Sciatic nerve (tissue), 2 donors: ENCODE data around the gene STRADA. TPM values are rescaled to one million over a fixed set of nuclear protein-coding genes. Genes with fewer than 3 reads are reported as not detected.

Source experiments
- ATAC-seq: fragments of 200-7000 bp; cut with Tn5 transposase; one replicate; pipeline ENCODE4 v1.9.1; 2020; ENCODE audit warnings: mild to moderate bottlenecking, moderate library complexity
- DNase-seq: peaks from one replicate; pipeline ENCODE4 v3.0.0-alpha.2; 2020; ENCODE audit warnings: low spot score
- intact Hi-C: fragments of 100-400 bp; cut with DNase I; formaldehyde crosslinking; loops from one replicate; pipeline ENCODE4 v1.14.2; 2022
- total RNA-seq: library from RNA; stranded (reverse); fragmentation: NEBNext Ultra II Directional; extraction: Animal tissue kit (Norgen Biotek cat#: 25700); gene quantifications from one replicate; pipeline ENCODE4 v1.2.1, GENCODE V29; 2021
- donor health status: DM: no; HTN: no; CAD: no.
- donor health status: DM: no; HTN: no; CAD: no.

The STRADA gene, protein sequence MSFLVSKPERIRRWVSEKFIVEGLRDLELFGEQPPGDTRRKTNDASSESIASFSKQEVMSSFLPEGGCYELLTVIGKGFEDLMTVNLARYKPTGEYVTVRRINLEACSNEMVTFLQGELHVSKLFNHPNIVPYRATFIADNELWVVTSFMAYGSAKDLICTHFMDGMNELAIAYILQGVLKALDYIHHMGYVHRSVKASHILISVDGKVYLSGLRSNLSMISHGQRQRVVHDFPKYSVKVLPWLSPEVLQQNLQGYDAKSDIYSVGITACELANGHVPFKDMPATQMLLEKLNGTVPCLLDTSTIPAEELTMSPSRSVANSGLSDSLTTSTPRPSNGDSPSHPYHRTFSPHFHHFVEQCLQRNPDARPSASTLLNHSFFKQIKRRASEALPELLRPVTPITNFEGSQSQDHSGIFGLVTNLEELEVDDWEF
- 54.3 TPM for total RNA-seq

DNA sequence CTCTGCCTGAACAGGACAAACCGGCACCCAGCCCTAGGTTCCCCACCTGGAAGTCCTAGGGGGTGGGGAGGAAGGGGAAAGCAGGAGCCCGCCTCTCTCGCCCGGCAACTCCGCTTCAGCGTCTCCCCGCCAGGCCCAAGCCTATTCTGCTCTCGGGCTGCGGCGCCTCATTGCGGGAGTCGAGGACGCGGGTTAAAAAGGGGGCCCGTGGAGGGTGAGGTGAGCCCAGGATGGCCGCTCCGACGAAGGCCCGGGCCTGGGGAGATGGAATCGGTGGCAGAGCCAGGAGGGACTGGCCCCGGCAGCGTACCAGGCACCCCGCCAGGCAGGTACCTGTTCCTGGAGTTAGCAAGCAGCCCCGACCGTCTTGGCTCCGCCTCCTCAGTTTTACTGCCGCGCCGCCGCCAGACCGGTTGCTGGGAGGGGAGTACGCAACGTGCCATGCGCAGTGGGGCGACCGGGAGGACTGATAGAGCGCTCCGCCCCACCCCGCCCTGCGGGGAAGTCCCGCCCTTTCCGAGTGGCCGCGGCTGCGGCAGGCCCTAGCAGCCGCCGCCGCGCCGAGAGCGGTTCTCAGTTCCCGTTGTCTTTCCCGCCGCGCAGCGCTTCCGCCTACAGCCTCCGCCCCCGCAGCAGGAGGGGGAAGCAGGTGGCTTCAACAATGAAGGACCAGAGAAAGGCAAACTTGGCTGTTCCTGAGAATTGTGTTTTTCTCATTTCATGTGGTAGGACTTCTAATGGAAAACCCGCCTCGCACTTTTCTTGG is at the start of gene STRADA:
Gene STRADA (minus strand): TSS at position 392 of the 766 bp plus-strand sequence. CDS start 13,430 bp downstream, outside the sequence.
- intact Hi-C loops, result no loop called here
- ATAC-seq (peak; percentile 100), DNase-seq (peak; percentile 99)

GRCh38 chr17:63790057-63790456 is 48.5 kb upstream of the STRADA start:
- DNase-seq, result no peak
- ATAC-seq, result no peak
- intact Hi-C loops, result no loop called here

DNA sequence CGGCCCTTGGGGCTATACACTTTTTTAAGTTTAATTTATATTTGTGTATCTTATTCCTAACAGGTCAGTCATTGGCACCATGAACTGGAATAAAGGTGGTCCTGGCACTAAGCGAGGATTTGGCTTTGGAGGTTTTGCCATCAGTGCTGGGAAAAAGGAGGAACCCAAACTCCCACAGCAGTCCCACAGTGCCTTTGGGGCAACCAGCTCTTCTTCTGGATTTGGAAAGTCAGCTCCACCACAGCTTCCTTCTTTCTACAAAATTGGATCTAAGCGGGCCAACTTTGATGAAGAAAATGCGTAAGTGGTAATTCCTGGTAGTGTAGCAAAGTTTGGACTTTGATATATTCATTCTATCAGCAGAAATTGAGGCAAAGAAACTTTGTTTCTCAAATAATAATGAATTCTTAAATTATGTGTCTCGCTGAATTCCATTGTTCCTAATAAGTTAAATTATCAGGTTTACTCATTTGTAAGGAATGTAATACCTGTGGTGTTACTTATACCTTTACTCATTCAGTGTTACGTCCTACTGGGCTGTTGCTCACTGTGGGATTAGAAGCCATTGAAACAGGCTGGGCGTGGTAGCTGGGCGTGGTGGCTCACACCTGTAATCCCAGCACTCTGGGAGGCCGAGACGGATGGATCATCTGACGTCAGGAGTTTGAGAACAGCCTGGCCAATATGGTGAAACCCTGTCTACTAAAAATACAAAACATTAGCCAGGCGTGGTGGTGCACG is 45.5 kb upstream of the STRADA start:
- DNase-seq (no peak), ATAC-seq (no peak)
- intact Hi-C loops, result no loop called here

GRCh38 chr17:63786117-63786516 is 44.5 kb upstream of the STRADA start:
- no peak for DNase-seq
- ATAC-seq, result no peak
- intact Hi-C loops, result no loop called here

GRCh38 chr17:63785556-63785955 is 44.0 kb upstream of the STRADA start:
- ATAC-seq, result no peak
- intact Hi-C loops, result no loop called here

GRCh38 chr17:63783522-63783921 is 41.9 kb upstream of the STRADA start:
- DNase-seq, result no peak
- intact Hi-C loops, result no loop called here
- ATAC-seq, result no peak

More at GRCh38 chr17:63785556-63785955, 44.0 kb upstream of the STRADA start:
- DNase-seq, result no peak

DNA sequence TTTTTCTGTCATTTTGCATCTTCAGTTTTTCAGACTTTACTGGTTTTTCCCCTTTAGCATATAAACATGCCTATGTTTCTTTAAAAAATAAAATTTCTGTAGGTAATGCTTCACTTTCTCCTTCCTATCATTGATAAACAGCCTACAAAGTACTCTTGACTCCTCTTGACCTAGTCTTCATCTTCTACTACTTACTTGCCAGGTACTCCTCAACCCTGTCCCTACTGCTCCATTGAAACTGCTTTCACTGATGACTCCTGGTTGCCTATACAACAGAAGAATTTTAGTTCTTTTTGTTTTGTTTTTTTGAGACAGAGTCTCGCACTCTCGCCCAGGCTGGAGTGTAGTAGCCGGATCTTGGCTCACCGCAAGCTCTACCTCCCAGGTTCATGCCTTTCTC is 39.3 kb upstream of the STRADA start:
- no peak for ATAC-seq
- intact Hi-C loops, result no loop called here
- DNase-seq, result no peak

- DNase-seq (no peak), ATAC-seq (no peak)
- intact Hi-C loops, result no loop called here
Measured at GRCh38 chr17:63780507-63780906, 38.9 kb upstream of the STRADA start.

- ATAC-seq, result no peak
Measured at GRCh38 chr17:63775420-63775819, 33.8 kb upstream of the STRADA start.

GRCh38 chr17:63774969-63775265 is 33.3 kb upstream of the STRADA start:
- no peak for ATAC-seq
- intact Hi-C loops, result no loop called here
- no peak for DNase-seq

More at GRCh38 chr17:63775420-63775819, 33.8 kb upstream of the STRADA start:
- no peak for DNase-seq
- intact Hi-C loops, result no loop called here

GRCh38 chr17:63774141-63774968 is 32.8 kb upstream of the STRADA start, which contains the start of gene DDX42:
Gene DDX42, plus strand, starts transcription at chr17:63774170. Its CDS starts 12,880 bp downstream, at chr17:63787050.
- DNase-seq (peak; percentile 94), ATAC-seq (no peak)
- intact Hi-C loops, result no loop called here

DNA sequence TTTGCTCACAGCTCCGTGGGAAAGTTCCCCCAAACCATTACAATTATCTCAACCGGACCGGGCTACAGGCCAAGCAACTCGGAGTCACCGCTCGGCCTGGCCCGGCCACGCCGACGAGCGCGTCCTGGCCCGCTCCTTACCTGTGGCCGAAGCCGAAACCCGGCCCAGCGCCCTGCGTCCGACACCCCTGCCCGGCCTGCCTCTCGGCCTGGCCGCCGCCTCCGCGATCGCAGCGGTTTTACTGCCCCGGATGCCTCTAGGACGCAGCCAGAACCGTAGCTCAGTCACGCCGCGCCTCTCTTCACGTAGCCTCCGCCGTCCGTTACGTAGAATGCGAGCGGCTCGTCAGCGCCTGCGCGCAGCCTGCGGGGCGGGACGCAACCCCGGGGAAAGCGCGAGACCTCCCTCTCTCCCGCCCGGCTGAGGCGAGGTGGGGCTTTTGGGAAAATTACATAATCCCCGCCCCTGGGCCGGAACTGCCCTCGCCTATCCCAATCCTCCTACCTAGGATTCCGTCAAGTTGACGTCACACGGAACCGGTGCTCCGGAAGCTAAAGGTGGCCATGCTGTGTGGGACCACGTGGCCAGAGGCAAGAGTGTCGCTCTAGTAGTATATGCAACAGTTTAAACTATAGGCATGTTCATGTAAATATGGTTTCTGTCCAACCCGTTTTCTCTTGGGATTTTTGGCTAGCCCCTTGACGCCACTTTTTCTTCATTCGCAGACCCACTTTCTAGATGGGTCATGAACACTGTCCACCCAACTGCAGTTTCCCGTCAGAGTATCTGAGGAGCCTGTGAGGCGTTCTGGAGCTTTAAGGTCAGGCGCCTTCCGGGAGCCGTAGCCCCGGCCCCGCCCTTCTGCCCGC is 31.9 kb upstream of the STRADA start, which contains the start of gene CCDC47:
Gene CCDC47 (minus strand): TSS at position 326 of the 869 bp plus-strand sequence. CDS start 7,422 bp downstream, outside the sequence.
- intact Hi-C loops, result loop anchor here (2.0 kb wide), 1 partner anchor 65 kb away; no protein-coding TSS in a partner anchor
- peak; percentile 98 for ATAC-seq
- peak; percentile 98 for DNase-seq

DNA sequence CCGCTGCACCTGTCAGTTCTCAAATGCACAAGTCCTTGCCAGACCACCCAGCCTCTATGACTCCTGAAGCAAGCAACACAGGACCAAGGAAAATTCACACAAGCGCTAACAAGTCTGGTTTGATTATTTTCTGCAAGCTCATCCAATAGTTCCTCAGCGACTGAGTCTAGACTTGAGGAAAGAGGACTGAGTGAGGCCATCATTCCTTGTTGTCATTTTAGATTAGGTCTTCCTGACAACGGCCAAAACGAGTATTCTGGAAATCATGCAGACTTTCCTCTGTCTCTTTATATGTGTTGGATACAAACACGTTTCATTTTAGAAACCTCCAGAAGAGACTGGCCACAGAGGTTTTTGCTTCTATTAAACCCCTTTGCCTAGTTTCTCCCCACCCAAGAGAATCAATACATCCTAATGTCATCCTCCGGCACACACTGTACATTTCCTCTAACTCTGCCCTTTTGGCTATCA is 31.2 kb upstream of the STRADA start:
- DNase-seq, result no peak
- intact Hi-C loops, result loop anchor here (2.0 kb wide), 1 partner anchor 64 kb away; no protein-coding TSS in a partner anchor
- no peak for ATAC-seq

GRCh38 chr17:63768433-63768832 is 26.8 kb upstream of the STRADA start:
- intact Hi-C loops, result no loop called here
- ATAC-seq (no peak), DNase-seq (no peak)

GRCh38 chr17:63766754-63767153 is 25.2 kb upstream of the STRADA start:
- ATAC-seq, result no peak
- intact Hi-C loops, result no loop called here
- DNase-seq, result no peak

DNA sequence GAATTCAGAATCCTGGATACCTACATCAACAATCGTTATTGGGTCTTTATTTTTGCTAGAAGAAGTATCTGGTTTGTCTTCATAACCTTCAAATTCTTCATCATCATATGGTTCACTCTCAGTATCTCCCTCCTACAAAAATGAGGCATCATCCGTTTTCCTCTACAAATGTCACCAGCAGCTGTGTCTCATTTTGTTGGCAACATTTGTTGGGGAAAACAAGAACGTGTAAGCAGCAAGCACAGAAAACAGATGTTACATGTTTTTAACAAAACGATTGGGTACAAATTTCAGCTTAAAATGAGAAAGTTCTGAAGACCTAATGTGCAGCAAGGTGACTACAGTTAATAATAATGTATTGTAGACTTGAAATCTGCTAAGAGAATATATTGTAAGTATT is 23.1 kb upstream of the STRADA start:
- intact Hi-C loops, result no loop called here
- ATAC-seq (no peak), DNase-seq (no peak)
